Activated CD8-positive, alpha-beta T cell treated with anti-CD3 and anti-CD28 coated beads for 36 hours (primary cell): ENCODE results near the gene RABEPK. TPM values are rescaled to one million over a fixed set of nuclear protein-coding genes. Genes with fewer than 3 reads are reported as not detected.
A peak's percentile ranks its signal among the peaks of the same experiment; 100 is the strongest.

Experiments used
- ATAC-seq: fragments of 200-7000 bp; cut with Tn5 transposase; one replicate; pipeline ENCODE4 v1.10.0; 2021; ENCODE audit warnings: mild to moderate bottlenecking, moderate library complexity
- CTCF ChIA-PET: fragments of 350-600 bp; sonication (Branson Sonifier 250); formaldehyde crosslinking; loops from one replicate; lab custom pipeline; 2021; ENCODE audit warnings: antibody characterized with exemption; lab: Charles Lee
- POLR2A ChIA-PET: fragments of 350-600 bp; sonication (Branson Sonifier 250); formaldehyde crosslinking; loops from one replicate; lab custom pipeline; 2021; ENCODE audit warnings: antibody characterized with exemption; lab: Charles Lee
- DNase-seq: peaks from one replicate; pipeline ENCODE4 v3.0.0-alpha.2; 2020
- H3K27ac Mint-ChIP-seq: one replicate; pipeline ENCODE4 v1.8.0; 2021; ENCODE audit warnings: mild to moderate bottlenecking, mixed read lengths
- H3K27me3 Mint-ChIP-seq: one replicate; pipeline ENCODE4 v1.8.0; 2021; ENCODE audit warnings: mixed read lengths
- H3K36me3 Mint-ChIP-seq: one replicate; pipeline ENCODE4 v1.8.0; 2021; ENCODE audit warnings: low read depth, mixed read lengths
- H3K4me1 Mint-ChIP-seq: one replicate; pipeline ENCODE4 v1.8.0; 2021; ENCODE audit warnings: low read depth, mixed read lengths
- H3K4me3 Mint-ChIP-seq: one replicate; pipeline ENCODE4 v1.8.0; 2021; ENCODE audit warnings: mild to moderate bottlenecking, moderate library complexity, mixed read lengths
- H3K9me3 Mint-ChIP-seq: one replicate; pipeline ENCODE4 v1.8.0; 2021; ENCODE audit warnings: mixed read lengths
- CTCF ChIP-seq: fragments of 200-600 bp; IDR thresholded peaks from one replicate; pipeline ENCODE4 v1.8.0; 2022; ENCODE audit warnings: antibody characterized with exemption, mild to moderate bottlenecking
- intact Hi-C: fragments of 100-400 bp; cut with micrococcal nuclease; formaldehyde crosslinking; loops from one replicate; pipeline ENCODE4 v1.10.0; 2022
- total RNA-seq, 2 experiments: library from RNA; stranded (reverse); gene quantifications; one replicate each; pipeline ENCODE4 v1.2.3, GENCODE V29; 2021

RABEPK gene
- total RNA-seq: 10 to 100 TPM; 30.0 to 30.4 TPM

- ChIA-PET CTCF (interaction anchor here (1.1 to 1.5 kb wide), 2 partner anchors 9 to 207 kb away, joined by 3 to 6 read pairs; no protein-coding TSS in a partner anchor), POLR2A (interaction anchor here (1.0 to 2.9 kb wide), 7 partner anchors 10 to 46 kb away, joined by 3 to 18 read pairs (median 5); partner anchors contain the start of gene HSPA5)
- H3K36me3 Mint-ChIP-seq: peaks cover 20% of the 10 kb centered on the region
- peak; percentile 92 for DNase-seq
- no peak for TF ChIP-seq CTCF
- no peaks in the 10 kb centered on the region for H3K27me3 Mint-ChIP-seq
- H3K9me3 Mint-ChIP-seq: no peaks in the 10 kb centered on the region
- intact Hi-C loops: no loop called here
- peak within 1 kb of the TSS; percentile 91 for H3K27ac Mint-ChIP-seq
- H3K4me1 Mint-ChIP-seq: peaks cover 36% of the 10 kb centered on the region
- H3K4me3 Mint-ChIP-seq: peak within 1 kb of the TSS; percentile 97
- peak; percentile 98 for ATAC-seq
These were observed at the start of gene RABEPK for GRCh38 chr9:125200216-125201047. Gene RABEPK, plus strand, starts transcription at chr9:125200542. Its CDS starts 2,472 bp downstream, at chr9:125203014.

GRCh38 chr9:125151730-125152129 lies 48.6 kb upstream of the RABEPK start:
- intact Hi-C loops: no loop called here
- H3K9me3 Mint-ChIP-seq: no peaks in the 10 kb centered on the region
- ATAC-seq (no peak), DNase-seq (no peak)
- TF ChIP-seq CTCF: no peak
- ChIA-PET CTCF (no interaction called here), POLR2A (no interaction called here)
- H3K4me3 Mint-ChIP-seq: no peak overlapping the region
- H3K36me3 Mint-ChIP-seq: peaks cover 33% of the 10 kb centered on the region
- no peaks in the 10 kb centered on the region for H3K27me3 Mint-ChIP-seq
- peaks cover 2% of the 10 kb centered on the region for H3K4me1 Mint-ChIP-seq
- H3K27ac Mint-ChIP-seq: no peak overlapping the region

- DNase-seq (no peak), ATAC-seq (no peak)
- ChIA-PET CTCF (interaction anchor here (1.3 kb wide), 1 partner anchor 10 kb away, joined by 3 read pairs; no protein-coding TSS in a partner anchor), POLR2A (interaction anchor here (0.9 kb wide), 1 partner anchor 47 kb away, joined by 3 read pairs; no protein-coding TSS in a partner anchor)
- peaks cover 2% of the 10 kb centered on the region for H3K4me1 Mint-ChIP-seq
- TF ChIP-seq CTCF: no peak
- intact Hi-C loops: no loop called here
- H3K27ac Mint-ChIP-seq: no peak overlapping the region
- H3K27me3 Mint-ChIP-seq: no peaks in the 10 kb centered on the region
- H3K9me3 Mint-ChIP-seq: no peaks in the 10 kb centered on the region
- H3K4me3 Mint-ChIP-seq: no peak overlapping the region
- H3K36me3 Mint-ChIP-seq: peaks cover 39% of the 10 kb centered on the region
These were observed 46.5 kb upstream of the RABEPK start for GRCh38 chr9:125153712-125154367.

GRCh38 chr9:125156551-125156950 lies 43.8 kb upstream of the RABEPK start:
- H3K9me3 Mint-ChIP-seq: no peaks in the 10 kb centered on the region
- TF ChIP-seq CTCF: no peak
- POLR2A ChIA-PET: interaction anchor here (0.6 kb wide), 1 partner anchor 33 kb away, joined by 3 read pairs; no protein-coding TSS in a partner anchor
- DNase-seq (no peak), ATAC-seq (no peak)
- H3K27ac Mint-ChIP-seq: no peak overlapping the region
- peaks cover 27% of the 10 kb centered on the region for H3K36me3 Mint-ChIP-seq
- CTCF ChIA-PET: interaction anchor here (1.0 kb wide), 1 partner anchor 9 kb away, joined by 4 read pairs; no protein-coding TSS in a partner anchor
- intact Hi-C loops: no loop called here
- no peak overlapping the region for H3K4me3 Mint-ChIP-seq
- no peaks in the 10 kb centered on the region for H3K27me3 Mint-ChIP-seq
- H3K4me1 Mint-ChIP-seq: peaks cover 2% of the 10 kb centered on the region
